Upper lobe of left lung (tissue), 4 donors: ENCODE measurements around the gene UNCX.

Experiments used
- CTCF ChIP-seq, 6 experiments: fragments of 450-650 bp in 4 of 6; fragments of 200-600 bp in 2 of 6; sonication (generic) in 2 of 6; IDR thresholded peaks; one replicate each; pipeline ENCODE4 v1.5.1; 2016 to 2019; ENCODE audit warnings: antibody characterized with exemption in 6 of 6
- POLR2A ChIP-seq, 4 donors: fragments of 450-650 bp; IDR thresholded peaks; one replicate each; pipeline ENCODE4 v1.5.1; 2016 to 2017; ENCODE audit warnings: antibody characterized with exemption in 4 of 4, mild to moderate bottlenecking in 2 of 4
- POLR2AphosphoS5 ChIP-seq, 2 donors: sonication (generic); formaldehyde crosslinking; IDR thresholded peaks; one replicate each; pipeline ENCODE4 v1.5.1; 2017; ENCODE audit warnings: antibody characterized with exemption in 2 of 2

GRCh38 chr7:1239803-1240516 is 7.3 kb downstream of the UNCX start:
- TF ChIP-seq CTCF (IDR thresholded peaks at IDR 0.05) (no peak), POLR2AphosphoS5 (IDR thresholded peaks at IDR 0.05) (no peak), POLR2A (IDR thresholded peaks at IDR 0.05) (no peak)
